ENCODE data around the gene VEPH1.

VEPH1 gene

GRCh38 chr3:157319672-157320071 is 183.5 kb downstream of the VEPH1 start:
- in situ Hi-C loops (cut with HindIII; ENCODE audit: low sequenced_read_pairs): no loop called here

GRCh38 chr3:157318639-157319288 is 184.5 kb downstream of the VEPH1 start:
- in situ Hi-C loops (cut with HindIII; ENCODE audit: low sequenced_read_pairs): no loop called here
- DNase-seq (ENCODE audit: low read depth): no peak

More at GRCh38 chr3:157319672-157320071, 183.5 kb downstream of the VEPH1 start:
- H3K4me3 ChIP-seq (ENCODE audit: low read depth, low read length): no peak overlapping the region
- no peak for TF ChIP-seq CTCF (IDR thresholded peaks at IDR 0.05; ENCODE audit: low read depth, low read length, missing control alignments)
- no peak for DNase-seq (ENCODE audit: low read depth)

GRCh38 chr3:157317895-157318294 is 185.3 kb downstream of the VEPH1 start:
- no peak for DNase-seq (ENCODE audit: low read depth)
- TF ChIP-seq CTCF (IDR thresholded peaks at IDR 0.05; ENCODE audit: low read depth, low read length, missing control alignments): no peak
- in situ Hi-C loops (cut with HindIII; ENCODE audit: low sequenced_read_pairs): no loop called here
- H3K4me3 ChIP-seq (ENCODE audit: low read depth, low read length): no peak overlapping the region

More at GRCh38 chr3:157318639-157319288, 184.5 kb downstream of the VEPH1 start:
- H3K4me3 ChIP-seq (ENCODE audit: low read depth, low read length): no peak overlapping the region
- TF ChIP-seq CTCF (IDR thresholded peaks at IDR 0.05; ENCODE audit: low read depth, low read length, missing control alignments): no peak

- no peak for TF ChIP-seq CTCF (IDR thresholded peaks at IDR 0.05; ENCODE audit: low read depth, low read length, missing control alignments)
- in situ Hi-C loops (cut with HindIII; ENCODE audit: low sequenced_read_pairs): no loop called here
- DNase-seq (ENCODE audit: low read depth): no peak
Measured at GRCh38 chr3:157313186-157313585, 190.0 kb downstream of the VEPH1 start.

GRCh38 chr3:157312376-157312745 is 190.9 kb downstream of the VEPH1 start:
- in situ Hi-C loops (cut with HindIII; ENCODE audit: low sequenced_read_pairs): no loop called here
- no peak overlapping the region for H3K4me3 ChIP-seq (ENCODE audit: low read depth, low read length)
- TF ChIP-seq CTCF (IDR thresholded peaks at IDR 0.05; ENCODE audit: low read depth, low read length, missing control alignments): no peak
- DNase-seq (ENCODE audit: low read depth): no peak

More at GRCh38 chr3:157313186-157313585, 190.0 kb downstream of the VEPH1 start:
- H3K4me3 ChIP-seq (ENCODE audit: low read depth, low read length): no peak overlapping the region

- no peak for TF ChIP-seq CTCF (IDR thresholded peaks at IDR 0.05; ENCODE audit: low read depth, low read length, missing control alignments)
- no peak overlapping the region for H3K4me3 ChIP-seq (ENCODE audit: low read depth, low read length)
- in situ Hi-C loops (cut with HindIII; ENCODE audit: low sequenced_read_pairs): no loop called here
- peak; percentile 90 for DNase-seq (ENCODE audit: low read depth)
Measured at GRCh38 chr3:157311633-157312375, 191.4 kb downstream of the VEPH1 start.
